Measurements from ENCODE around the gene RARRES1. TPM values are rescaled to one million over a fixed set of nuclear protein-coding genes. Genes with fewer than 3 reads are reported as not detected.

RARRES1 gene
- total RNA-seq, 1 experiment from 2014 or later = 0.20 TPM

- no peak for TF ChIP-seq REST (IDR thresholded peaks at IDR 0.05; ENCODE audit: low read depth)
- no peak for TF ChIP-seq EZH2phosphoT487 (IDR thresholded peaks at IDR 0.05; ENCODE audit: borderline replicate concordance)
- no peak for TF ChIP-seq SIN3A (IDR thresholded peaks at IDR 0.05; ENCODE audit: low read depth)
- no peak for TF ChIP-seq ZNF274 (IDR thresholded peaks at IDR 0.05; ENCODE audit: low read depth, low read length)
Observed at GRCh38 chr3:158652463-158652862, 79.8 kb downstream of the RARRES1 start (continued).

GRCh38 chr3:158651192-158651591 lies 81.1 kb downstream of the RARRES1 start:
- Histone ChIP-seq H3K27me3 (ENCODE audit: insufficient read depth, low read length) (no peaks in the 10 kb centered on the region), H3K4me3 (replicated peaks in 1 of 2; ENCODE audit: low read depth in 1 of 2, low read length in 2 of 2) (no peak overlapping the region), H3K4me2 (ENCODE audit: low read length) (no peak overlapping the region), H3K9ac (ENCODE audit: low read length) (no peak overlapping the region), H3K36me3 (ENCODE audit: control insufficient read depth in 1 of 2, insufficient read depth in 2 of 2, low read length in 2 of 2) (peaks cover 27 to 34% of the 10 kb centered on the region in 2 experiments), H3K9me2 (ENCODE audit: insufficient read depth) (no peaks in the 10 kb centered on the region), H2AFZ (ENCODE audit: low read depth, low read length, poor library complexity, severe bottlenecking) (no peak overlapping the region), H3K79me2 (ENCODE audit: insufficient read depth, low read length) (peaks cover 47% of the 10 kb centered on the region), H3K9me3 (ENCODE audit: control insufficient read depth in 1 of 2, insufficient read depth in 1 of 2, low read depth in 1 of 2, low read length in 2 of 2) (no peaks in the 10 kb centered on the region), H4K20me1 (ENCODE audit: insufficient read depth) (peaks cover 3% of the 10 kb centered on the region; the same call in 1 of the 2 replicates), H3K4me1 (ENCODE audit: control insufficient read depth in 1 of 2, insufficient read depth in 2 of 2, low read length in 2 of 2) (peaks cover 0 to 12% of the 10 kb centered on the region in 2 experiments; a peak in 1 of 4 replicates), H3K27ac (ENCODE audit: low read depth, low read length) (no peak overlapping the region)
- no peak for DNase-seq (ENCODE audit: low read depth, low spot score)
- POLR2A ChIA-PET = no interaction called here
- ATAC-seq = no peak
- CTCF ChIA-PET = no interaction called here
- RAD21 ChIA-PET (ENCODE audit: low non-redundant PET in 1 of 2, low total read pairs in 2 of 2, uncharacterized antibody in 2 of 2, unreplicated experiment in 2 of 2) = no interaction called here
- intact Hi-C loops (cut with micrococcal nuclease) = no loop called here
- BruUV-seq (replicated peaks) = no TSS peak
- TF ChIP-seq MAX (IDR thresholded peaks at IDR 0.05) = no peak
- no peak for TF ChIP-seq JUND (IDR thresholded peaks at IDR 0.05)
- no peak for TF ChIP-seq REST (IDR thresholded peaks at IDR 0.05; ENCODE audit: low read depth)
- no peak for TF ChIP-seq ATF3 (IDR thresholded peaks at IDR 0.05)
- TF ChIP-seq CEBPB (IDR thresholded peaks at IDR 0.05; ENCODE audit: low read depth) = no peak
- no peak for TF ChIP-seq POLR2A (IDR thresholded peaks at IDR 0.05; ENCODE audit: borderline replicate concordance, extremely low read depth, insufficient read depth, insufficient read length)
- TF ChIP-seq EZH2 (IDR thresholded peaks at IDR 0.05) = no peak
- TF ChIP-seq EGR1 (IDR thresholded peaks at IDR 0.05; ENCODE audit: low read depth) = no peak
- no peak for TF ChIP-seq ZNF274 (IDR thresholded peaks at IDR 0.05; ENCODE audit: low read depth, low read length)
- no peak for TF ChIP-seq FOSL1 (IDR thresholded peaks at IDR 0.05; ENCODE audit: low read depth)
- TF ChIP-seq YY1 (IDR thresholded peaks at IDR 0.05; ENCODE audit: extremely low read depth, insufficient replicate concordance, low read depth, low read length) = no peak
- TF ChIP-seq TCF7L2 (IDR thresholded peaks at IDR 0.05; ENCODE audit: borderline replicate concordance, extremely low read depth, insufficient read depth, insufficient read length) = no peak
- TF ChIP-seq SP1 (IDR thresholded peaks at IDR 0.05; ENCODE audit: low read depth) = no peak
- TF ChIP-seq ZBTB33 (IDR thresholded peaks at IDR 0.05; ENCODE audit: extremely low read depth, insufficient replicate concordance, low read length) = no peak
- TF ChIP-seq EZH2phosphoT487 (IDR thresholded peaks at IDR 0.05; ENCODE audit: borderline replicate concordance) = no peak

Data from HCT116 (cell line).